SK-N-SH treated with all-trans-retinoic acid at 6 μM for 48 hours (cell line): Measurements from ENCODE around the gene MRPL1.

Experiments used
- ESRRG ChIP-seq: fragments of 250-450 bp; sonication (Bioruptor Pico); IDR thresholded peaks from 2 replicates; pipeline ENCODE4 v1.6.1; 2021; ENCODE audit warnings: mild to moderate bottlenecking
- RARB ChIP-seq: fragments of 250-450 bp; sonication (Bioruptor Pico); IDR thresholded peaks from 2 replicates; pipeline ENCODE4 v1.8.0; 2021; ENCODE audit warnings: mild to moderate bottlenecking, moderate library complexity
- ZC3H10 ChIP-seq: fragments of 250-450 bp; sonication (Bioruptor Pico); IDR thresholded peaks from 2 replicates; pipeline ENCODE4 v1.5.1; 2021; ENCODE audit warnings: mild to moderate bottlenecking, moderate library complexity
- ZNF8 ChIP-seq: fragments of 450-650 bp; formaldehyde crosslinking; IDR thresholded peaks from 2 replicates; pipeline ENCODE4 v1.5.0; 2020; ENCODE audit warnings: mild to moderate bottlenecking, moderate library complexity
- TF ChIP-seq, protein P1 (sequence below): fragments of 250-450 bp; sonication (Bioruptor Pico); IDR thresholded peaks from 2 replicates; pipeline ENCODE4 v1.8.0; 2020; ENCODE audit warnings: mild to moderate bottlenecking, moderate library complexity, borderline replicate concordance
- TF ChIP-seq, protein P2 (sequence below): fragments of 250-450 bp; sonication (Bioruptor Pico); IDR thresholded peaks from 2 replicates; pipeline ENCODE4 v1.8.0; 2021; ENCODE audit warnings: low read depth, mild to moderate bottlenecking, moderate library complexity, borderline replicate concordance

DNA sequence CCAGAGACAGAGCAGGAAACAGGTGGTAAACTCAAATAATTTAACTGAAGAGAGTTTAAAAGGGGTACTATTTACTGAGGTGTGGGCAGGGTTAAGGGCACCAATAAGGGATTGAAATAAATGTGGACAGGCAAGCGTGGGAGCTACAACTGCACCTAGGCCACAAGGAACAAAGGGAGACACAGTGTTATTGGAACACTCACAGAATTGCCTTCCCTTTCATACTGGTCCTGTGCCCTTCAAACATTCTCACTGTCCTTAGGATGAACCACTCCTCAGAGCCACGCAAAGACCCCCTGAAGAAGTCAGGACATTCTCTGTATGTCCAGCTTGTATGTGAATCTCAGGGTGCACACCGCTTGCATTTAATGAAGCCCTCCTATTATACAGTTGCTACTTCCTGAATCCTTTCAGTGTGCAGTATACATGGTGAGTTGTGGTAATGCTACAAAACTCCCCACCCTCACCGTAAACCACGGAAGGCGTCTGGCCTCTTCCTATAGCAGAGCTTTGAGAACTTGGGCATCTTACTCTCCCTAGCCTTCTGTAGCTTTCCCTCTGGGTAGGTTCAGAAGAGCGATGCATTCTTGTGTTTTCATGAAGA is 9.6 kb upstream of the MRPL1 start:
- no peak for TF ChIP-seq ZC3H10
- no peak for TF ChIP-seq RARB
- TF ChIP-seq, protein P1, sequence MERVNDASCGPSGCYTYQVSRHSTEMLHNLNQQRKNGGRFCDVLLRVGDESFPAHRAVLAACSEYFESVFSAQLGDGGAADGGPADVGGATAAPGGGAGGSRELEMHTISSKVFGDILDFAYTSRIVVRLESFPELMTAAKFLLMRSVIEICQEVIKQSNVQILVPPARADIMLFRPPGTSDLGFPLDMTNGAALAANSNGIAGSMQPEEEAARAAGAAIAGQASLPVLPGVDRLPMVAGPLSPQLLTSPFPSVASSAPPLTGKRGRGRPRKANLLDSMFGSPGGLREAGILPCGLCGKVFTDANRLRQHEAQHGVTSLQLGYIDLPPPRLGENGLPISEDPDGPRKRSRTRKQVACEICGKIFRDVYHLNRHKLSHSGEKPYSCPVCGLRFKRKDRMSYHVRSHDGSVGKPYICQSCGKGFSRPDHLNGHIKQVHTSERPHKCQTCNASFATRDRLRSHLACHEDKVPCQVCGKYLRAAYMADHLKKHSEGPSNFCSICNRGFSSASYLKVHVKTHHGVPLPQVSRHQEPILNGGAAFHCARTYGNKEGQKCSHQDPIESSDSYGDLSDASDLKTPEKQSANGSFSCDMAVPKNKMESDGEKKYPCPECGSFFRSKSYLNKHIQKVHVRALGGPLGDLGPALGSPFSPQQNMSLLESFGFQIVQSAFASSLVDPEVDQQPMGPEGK (CRISPR knock-in tag): no peak
- TF ChIP-seq, protein P2, sequence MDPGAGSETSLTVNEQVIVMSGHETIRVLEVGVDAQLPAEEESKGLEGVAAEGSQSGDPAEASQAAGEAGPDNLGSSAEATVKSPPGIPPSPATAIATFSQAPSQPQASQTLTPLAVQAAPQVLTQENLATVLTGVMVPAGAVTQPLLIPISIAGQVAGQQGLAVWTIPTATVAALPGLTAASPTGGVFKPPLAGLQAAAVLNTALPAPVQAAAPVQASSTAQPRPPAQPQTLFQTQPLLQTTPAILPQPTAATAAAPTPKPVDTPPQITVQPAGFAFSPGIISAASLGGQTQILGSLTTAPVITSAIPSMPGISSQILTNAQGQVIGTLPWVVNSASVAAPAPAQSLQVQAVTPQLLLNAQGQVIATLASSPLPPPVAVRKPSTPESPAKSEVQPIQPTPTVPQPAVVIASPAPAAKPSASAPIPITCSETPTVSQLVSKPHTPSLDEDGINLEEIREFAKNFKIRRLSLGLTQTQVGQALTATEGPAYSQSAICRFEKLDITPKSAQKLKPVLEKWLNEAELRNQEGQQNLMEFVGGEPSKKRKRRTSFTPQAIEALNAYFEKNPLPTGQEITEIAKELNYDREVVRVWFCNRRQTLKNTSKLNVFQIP (CRISPR knock-in tag): no peak
- TF ChIP-seq ESRRG: no peak
- no peak for TF ChIP-seq ZNF8 (CRISPR knock-in tag)
